ENCODE measurements around the gene SGO2.
"Not testable (repeated sequence)": the region's sequence is repeated elsewhere in the genome, so short reads cannot be mapped to it uniquely, and the experiment has no call there.

The SGO2 gene

DNA sequence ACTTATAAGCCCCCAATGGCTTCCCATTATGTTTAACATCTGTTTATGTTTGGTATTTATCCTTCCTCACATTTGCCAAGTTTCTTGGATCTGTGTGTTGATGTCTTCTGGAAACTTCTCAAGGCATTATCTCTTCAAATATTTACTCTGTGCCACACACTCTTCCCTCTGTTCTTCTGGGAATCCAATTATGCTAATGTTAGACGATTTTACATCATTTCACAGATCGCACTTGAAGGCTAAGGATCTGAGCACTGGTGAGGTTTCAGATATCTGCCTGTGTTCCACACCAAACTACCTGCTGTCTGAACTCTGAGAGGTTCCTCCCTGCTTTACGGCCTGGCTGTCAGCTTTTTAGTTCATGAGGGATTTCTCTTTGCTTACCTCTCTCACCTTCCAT lies 69.9 kb downstream of the SGO2 start:
- no peak for DNase-seq

DNA sequence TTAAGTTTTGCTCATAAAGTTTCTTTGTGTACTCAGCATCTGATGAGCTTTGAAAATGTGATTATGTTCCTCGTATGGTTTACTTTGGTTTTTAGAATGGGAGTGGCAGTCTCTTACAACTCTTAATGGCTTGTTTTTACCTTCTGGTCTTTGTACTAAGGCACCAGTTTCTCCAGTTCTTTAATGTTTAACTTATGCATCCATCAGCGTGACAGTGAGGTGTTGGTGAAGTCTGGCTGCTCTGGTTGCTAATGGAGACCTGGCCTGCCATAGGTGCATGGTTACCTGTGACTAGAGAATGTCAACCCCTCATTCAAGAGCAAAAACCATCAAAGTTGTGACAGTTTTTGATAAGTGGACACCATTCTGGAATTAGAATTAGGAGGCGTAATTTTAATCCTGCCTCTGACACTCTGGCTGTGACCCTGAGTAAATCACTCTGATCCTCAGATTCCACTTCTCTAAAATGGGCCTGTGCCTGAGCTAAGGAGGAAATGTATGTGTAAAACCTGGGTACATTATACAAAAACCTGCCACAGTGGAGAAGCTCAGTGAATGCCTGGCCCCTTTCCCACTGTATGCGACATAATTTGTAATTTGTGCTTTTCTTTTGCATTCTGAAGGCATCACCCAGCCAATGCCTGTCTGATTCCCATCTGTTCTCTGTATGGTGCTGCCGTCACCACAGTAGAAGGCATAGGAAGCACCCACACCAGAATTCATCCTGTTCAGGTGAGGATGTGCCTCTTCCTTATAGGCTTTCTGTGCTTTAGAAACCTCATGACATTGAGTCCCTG lies 71.0 kb downstream of the SGO2 start:
- no peak for DNase-seq

DNA sequence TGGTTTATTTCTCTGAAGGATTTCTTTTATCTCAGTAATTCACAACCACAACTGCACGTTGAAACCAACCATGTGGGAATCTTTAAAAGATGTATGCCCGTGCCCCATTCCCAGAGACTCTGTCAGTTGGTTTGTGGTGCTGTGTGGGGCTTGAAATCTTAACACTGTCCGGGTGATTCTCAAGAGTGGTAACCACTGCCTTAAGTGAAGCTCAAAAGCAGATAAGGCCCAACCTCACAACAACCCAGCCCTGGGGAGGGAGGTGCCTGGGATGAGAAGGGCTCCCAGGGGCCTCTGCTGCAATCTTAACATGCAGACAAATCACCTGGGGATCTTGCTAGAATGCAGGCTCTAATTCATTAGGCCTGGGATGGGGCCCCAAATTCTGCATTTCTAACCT lies 73.2 kb downstream of the SGO2 start:
- DNase-seq: no peak

DNA sequence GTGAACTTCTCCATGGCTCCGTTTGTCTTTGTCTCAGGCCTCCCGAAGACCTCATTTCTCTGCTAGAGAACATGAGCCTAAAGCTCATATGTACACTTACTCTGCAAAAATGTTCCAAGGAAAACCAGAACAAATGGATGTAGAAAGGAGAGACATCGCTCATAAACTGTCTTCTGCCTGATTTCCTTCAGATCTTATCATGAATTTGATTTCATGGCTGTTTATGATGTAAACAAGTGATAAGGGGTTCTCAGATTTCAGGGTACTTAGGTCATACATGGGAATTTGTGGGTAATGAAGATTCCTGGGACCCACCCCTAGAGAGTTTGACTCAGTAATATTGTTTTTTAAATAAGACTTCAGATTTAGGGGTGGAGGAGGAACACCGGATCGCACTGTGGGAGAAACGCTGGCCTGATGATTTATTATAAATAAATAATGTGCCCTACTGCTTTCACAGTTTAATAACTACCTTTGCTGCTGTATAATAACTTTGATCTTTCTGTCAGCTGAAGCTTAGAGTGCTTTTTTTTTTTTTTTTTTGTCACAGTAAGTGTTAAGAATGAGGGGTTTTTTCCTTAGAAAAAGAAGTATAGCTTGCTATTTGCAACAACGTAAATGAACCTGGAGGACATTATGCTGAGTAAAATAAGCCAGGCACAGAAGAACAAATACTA lies 74.7 kb downstream of the SGO2 start:
- DNase-seq: no peak

DNA sequence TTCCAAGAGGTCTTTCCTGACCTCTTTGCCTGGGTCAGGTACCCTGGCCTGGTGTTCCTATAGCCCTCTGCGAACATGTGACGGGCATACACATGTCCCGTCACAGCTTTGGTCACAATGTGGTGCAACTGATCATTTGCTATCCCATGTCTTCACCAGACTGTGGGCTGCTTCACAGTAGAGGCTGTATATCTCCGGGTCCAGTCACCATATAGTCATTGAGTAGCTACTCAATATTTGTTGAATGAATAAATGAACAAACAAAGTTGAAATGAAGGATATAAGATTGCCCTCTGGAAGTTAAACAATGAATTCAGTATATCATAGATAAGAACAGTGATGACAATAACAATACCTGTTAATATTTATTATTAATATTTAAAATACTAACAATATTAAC lies 76.6 kb downstream of the SGO2 start:
- no peak for DNase-seq

DNA sequence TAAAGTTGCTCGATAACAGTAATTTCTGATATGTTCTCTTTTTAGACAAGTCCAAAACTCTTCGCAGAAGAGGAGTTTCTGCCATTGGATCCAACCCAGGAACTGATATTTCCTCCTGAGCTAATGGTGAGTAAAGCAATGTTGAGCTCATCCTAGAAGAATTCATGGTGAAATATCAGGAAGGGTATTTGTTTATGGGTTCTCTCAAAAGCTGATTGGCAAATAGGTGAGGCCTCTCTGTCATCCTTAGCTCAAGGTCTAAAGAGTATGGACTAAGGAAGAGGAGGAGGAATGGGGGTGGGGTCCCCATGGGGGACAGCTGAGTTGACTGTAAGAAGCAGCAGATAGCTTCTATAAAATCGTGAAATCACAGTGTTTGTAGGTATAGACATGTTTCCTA lies 78.0 kb downstream of the SGO2 start:
- no peak for DNase-seq

DNA sequence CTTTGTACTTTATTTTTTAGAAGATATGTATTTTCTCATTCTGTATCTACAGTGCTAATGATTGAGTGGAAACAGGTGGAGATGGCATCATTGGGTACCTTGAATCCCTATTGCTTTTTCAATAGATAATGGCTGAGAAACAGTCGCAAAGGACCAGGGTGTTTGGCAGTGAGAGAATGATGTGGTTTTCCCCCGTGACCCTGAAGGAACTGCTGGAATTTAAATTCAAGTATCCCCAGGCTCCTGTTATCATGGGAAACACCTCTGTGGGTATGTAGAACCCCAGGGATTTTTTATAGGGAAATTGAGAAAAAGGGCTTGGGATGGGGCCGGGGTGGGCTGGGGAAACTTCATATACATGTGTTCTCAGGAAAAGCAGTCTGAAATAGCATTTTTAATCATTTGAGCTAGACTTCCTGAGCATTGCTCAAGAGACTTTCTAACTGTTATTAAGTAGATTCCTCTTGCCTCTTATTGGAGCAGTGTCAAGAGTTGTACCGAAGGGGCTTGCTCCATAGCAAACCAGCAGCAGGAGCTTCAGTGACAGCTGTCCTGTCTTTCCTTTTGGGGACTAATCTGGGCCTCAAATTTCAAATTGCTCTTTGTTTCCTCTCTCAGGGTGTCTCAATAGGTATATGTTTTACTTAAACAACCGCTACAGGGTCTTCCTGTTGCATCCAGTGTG lies 78.7 kb downstream of the SGO2 start:
- DNase-seq: no peak

DNA sequence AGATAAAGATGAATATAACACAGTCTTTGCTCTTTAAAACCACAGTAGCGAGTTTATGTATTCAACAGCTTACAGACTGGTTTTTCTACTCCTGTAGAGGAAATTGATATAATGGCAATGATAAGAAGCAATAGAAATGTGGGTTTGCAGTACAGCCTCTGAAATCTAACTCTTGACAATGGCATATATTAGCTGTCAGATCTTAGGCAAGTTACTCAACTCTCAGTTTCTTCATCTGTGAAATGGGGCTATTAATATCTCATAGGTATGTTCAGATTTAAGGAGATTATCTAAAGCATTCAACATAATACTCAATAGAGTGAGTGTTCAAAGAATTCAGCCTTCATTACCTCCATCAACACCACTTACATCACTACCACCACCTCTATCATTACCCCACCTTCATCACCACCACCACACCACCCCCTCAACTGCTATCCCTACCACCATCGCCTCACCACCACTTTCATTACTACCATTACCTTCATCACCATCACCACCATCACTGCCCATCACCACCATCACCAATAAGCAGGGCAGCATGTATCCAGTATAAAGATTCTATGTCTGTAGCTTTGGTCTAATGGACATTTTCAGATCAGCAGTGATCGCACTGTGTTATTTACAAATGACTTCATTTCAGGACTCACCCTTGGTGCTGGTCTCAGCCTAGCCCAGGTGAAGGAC lies 82.5 kb downstream of the SGO2 start:
- DNase-seq: no peak

DNA sequence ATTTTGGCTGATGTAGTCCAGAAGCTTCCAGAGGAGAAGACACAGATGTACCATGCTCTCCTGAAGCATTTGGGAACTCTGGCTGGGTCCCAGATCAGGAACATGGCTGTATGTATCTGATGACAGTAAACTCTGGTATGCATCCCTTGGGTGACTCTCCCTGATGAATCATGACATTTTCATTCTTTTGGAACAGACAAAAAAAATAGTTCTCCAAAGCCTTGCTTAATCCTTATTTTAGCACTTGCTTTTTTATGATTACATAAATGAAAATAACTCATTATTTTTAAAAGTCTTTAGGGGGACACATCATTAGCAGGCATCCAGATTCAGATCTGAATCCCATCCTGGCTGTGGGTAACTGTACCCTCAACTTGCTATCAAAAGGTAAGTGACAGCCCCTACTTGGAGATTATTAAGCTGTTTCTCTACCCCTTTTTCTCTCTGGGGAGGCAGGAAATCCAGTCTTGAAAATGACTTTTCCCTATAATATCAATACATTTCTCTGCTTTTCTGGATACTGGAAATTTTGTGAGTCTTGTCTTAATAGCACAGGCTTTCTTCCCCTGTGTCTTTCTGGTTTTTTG lies 83.1 kb downstream of the SGO2 start:
- DNase-seq: no peak

DNA sequence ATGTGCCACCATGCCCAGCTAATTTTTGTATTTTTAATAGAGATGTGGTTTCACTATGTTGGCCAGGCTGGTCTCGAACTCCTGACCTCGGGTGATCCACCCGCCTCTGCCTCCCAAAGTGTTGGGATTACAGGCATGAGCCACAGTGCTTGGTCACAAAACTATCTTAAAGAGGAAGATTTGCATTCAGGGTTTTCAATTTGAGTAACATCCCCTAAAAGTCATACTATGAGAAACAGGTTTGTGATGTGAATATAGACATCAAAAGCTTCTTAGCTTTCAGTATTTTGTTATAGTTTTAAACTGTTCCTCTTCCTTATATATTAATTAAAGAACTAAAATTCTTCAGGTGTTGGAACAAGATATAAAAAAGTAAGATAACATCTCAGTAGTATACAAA lies 84.2 kb downstream of the SGO2 start:
- not testable (repeated sequence) for DNase-seq

DNA sequence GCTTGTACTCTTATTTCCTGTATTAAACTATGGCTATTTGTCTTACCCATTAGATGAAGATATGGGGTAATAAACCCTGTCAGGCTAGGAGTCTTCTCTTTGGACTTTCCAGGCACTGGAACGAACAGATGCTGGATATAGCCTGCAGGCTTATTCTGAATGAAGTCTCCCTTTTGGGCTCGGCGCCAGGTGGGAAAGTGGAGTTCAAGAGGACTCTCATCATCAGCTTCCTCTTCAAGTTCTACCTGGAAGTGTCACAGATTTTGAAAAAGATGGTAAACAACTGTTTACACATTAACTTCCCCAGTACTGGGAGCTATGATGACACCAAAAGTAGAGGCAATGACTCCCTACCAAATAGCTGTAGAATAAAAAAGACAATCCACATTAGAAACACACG lies 87.7 kb downstream of the SGO2 start:
- DNase-seq: no peak

DNA sequence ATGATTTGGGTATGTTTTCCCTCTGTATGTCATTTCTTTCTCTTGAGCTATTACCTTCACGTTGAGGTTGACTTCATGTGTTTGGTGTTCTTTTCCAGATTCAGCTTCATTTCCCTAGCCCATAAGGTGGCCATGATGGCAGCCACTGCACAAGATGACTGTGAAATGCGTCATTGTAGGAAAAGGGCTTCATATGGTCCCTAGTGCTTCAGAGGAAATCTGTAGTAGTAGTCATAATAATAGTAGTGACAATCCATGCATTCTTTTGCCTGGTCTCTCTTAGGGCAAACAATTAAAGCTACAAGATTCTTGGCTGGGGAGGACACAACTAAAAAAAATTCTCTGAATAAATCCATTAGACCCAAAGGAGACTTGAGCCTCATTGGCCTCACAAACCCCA lies 88.2 kb downstream of the SGO2 start:
- no peak for DNase-seq

DNA sequence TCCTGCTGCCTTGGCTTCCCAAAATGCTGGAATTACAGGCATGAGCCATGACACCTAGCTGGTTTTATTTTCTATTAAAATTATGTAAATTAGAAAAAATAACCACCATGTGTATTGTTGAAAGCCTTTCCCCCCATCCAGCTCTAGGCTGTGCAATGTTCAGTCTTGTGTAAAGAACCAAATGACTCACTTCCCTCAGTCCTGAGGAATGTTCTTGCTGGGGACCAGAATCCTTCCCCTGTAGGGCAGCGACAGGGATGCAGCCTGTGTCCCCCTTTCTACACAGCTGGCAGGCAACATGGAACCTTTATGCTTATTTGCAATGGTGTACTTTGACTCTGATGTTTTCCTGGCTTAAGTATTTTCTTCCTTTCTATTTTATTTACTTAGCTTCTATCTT lies 89.2 kb downstream of the SGO2 start:
- DNase-seq: no peak

DNA sequence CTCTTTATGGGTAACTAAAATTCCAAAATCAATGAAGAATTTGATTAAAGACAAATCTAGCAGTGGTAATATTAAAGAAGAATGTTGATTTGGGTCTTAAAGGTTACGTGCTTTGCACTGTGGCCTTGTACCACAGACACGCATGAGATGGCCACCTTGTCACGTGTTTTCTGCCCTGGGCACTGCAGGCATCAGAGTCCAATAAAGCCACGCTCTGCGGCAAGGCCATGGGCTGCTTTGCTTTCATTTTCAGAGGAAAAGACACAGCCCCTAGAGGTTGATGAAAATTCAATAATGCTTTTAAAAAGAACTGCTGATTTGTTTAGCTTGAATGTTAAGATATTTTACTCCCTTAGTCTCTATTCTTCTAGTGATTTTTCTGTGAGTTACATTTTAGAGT lies 90.2 kb downstream of the SGO2 start:
- no peak for DNase-seq

DNA sequence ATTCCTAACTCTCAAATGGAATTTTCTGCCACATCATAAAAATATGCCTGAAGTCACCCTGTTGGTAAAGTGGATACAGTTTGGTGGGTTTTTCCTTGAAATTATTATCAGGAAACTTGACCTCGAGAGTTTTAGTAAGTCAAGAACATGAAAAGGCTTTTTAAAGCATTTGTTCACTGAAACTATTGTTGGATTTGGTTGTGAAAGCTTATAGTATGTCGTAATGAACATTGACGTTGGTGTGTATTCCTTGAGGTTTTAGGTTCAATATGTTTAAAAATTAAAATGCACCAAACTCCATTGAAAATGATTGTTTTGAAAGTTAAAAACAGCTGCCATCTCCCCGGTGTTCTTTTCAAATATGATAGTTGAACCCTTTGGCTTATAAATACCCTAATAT lies 90.6 kb downstream of the SGO2 start:
- no peak for DNase-seq

DNA sequence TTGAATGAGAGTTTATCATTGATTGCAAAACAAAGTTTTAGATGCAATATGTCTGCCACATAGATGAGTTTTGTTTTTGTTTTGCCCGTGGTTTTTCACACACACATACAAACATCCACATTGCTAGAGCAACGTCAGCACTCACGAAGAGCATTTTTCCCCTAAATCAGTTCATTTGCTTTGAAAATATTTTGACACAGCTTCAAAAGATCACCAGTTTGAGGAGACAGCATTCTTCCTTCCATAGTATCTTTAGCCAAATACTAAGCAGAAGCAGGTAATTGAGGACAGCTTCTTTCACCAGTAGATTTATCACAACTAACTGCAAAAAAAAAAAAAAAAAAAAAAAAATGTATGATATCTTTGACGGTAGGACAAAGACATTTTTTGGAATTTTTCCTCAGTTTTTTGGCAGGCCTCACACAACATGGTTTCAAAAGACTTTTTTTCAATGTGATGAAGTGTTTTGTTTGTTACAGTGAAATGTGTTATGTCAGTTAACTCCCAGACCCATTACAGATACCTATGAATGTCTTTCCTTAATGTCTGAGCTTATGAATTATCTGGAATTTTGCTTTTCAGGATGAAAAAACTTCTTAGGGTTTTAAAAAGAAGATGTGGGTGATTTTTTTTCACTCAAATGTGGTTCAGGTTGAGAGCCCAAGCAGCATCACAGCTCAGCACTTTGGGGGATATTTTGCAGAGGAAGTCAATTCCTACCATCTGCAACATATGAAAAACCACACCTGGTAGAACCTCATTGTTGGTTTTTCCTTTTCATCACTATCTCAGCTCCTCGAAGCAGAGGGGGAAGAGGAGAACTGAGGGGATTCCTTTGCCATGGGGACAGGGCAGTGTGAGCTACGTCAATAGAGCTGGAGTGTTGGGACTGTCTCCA lies 91.4 kb downstream of the SGO2 start:
- no peak for DNase-seq

DNA sequence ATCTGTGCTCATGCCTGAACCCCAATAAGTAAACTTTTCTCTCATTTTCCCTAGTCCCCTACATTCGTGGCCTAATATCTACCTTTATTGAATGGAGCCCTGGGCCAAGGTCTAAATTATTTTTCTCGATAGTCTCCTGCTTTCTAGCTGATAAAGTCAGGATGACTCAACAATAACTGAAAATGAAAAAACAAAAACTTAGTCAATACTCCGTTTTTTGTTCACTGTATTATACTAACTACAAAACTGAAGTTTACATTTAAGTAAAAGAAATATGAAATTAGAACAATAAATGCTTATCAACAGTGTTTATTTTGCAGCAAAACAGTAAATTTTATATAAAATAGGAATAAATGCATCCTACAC lies 92.0 kb downstream of the SGO2 start:
- no peak for DNase-seq

DNA sequence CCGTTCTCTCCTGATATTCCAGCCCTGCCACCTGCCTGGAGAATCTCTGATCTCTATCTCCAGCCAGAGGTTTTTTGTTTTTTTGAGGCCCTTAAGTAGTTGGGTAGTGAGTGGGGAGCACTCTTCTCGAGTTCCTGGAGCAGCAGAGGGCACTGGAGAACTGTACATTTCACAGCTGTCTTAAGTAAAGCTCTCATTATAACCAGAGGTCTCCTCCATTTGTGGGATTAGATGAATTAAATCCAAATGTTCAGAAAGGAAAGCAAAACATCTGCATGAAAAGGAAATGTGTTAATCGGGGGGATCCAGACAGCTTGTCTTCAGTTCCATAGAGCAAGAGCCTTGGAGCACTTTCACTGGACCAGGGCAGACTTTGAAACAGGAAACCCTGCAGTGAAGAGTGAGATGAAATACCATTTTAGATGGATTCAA lies 92.6 kb downstream of the SGO2 start:
- DNase-seq: no peak

DNA sequence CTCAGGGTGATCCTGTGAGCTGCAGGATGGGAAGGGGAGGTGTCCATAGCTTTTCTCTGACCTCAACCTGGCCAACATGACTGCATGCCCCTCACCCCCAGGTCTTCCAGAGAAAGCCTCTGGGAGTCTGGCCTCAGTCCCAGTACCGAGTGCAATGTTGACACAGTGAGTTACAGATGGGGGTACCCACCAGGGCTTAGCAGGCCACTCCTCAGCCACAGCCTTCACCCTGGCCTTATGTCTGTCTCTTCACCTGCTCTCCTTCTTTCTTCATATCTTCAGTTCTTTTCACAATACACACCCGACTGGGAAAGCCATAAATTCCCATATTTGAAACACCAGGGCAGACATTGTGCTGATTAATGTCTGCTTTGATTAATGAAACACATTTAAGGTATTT lies 93.3 kb downstream of the SGO2 start:
- no peak for DNase-seq

DNA sequence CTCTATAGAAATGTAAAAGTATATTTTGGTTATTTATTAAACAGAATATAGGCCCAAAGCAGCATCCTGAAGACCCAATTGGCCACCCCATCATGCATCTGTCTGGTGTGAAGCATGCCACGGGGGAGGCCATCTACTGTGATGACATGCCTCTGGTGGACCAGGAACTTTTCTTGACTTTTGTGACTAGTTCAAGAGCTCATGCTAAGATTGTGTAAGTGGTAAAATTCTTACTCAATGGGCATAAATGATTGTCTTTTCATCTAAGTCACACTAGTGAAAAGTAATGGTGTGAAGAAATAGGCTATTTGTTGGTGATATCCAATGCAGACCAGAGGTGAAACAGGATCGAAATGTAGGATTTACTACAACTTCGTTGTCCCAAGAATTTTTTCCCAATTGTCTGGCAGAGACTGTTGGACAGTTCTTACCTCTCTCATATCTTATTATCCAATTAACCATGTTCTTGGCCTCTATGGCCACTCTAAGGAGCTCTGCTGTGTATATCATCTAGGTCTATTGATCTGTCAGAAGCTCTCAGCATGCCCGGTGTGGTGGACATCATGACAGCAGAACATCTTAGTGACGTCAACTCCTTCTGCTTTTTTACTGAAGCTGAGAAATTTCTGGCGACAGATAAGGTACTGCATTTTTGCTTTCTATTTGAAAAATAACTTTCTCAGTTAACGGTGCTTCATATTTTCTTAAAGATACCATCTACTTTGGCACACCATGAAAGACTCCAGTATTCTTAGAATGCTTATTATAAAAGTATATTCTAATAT lies 94.8 kb downstream of the SGO2 start:
- DNase-seq: no peak

DNA sequence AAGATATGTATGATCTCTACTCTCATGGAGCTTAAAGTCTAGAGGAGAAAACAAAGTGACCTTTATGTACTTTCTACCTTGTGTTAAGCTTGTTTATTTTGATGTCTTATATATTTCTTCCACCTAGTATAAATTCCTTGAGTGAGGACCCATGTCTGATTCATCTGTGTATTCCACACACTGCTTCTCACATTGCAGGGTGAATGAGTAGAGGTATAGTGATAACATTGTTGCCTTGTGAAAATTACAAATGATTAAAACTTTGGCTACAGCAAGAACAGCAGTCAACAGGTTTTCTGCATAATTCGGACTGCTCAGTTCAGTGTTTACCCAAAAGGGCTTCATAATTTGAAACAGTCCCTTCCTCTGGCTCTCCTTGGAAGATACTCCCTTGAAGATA lies 96.1 kb downstream of the SGO2 start:
- no peak for DNase-seq

All from femur (tissue), 1 donor.